Measurements from ENCODE around the gene FAM3D.
"Not testable (repeated sequence)": the region's sequence is repeated elsewhere in the genome, so short reads cannot be mapped to it uniquely, and the experiment has no call there.

Gene FAM3D

GRCh38 chr3:58683466-58683865 is 16.9 kb upstream of the FAM3D start:
- DNase-seq (ENCODE audit: low read depth in 3 of 3, low spot score in 1 of 3): no peak

- DNase-seq (ENCODE audit: low read depth in 3 of 3, low spot score in 1 of 3): no peak
Measured at GRCh38 chr3:58683001-58683458, 16.5 kb upstream of the FAM3D start.

GRCh38 chr3:58681863-58682262 is 15.3 kb upstream of the FAM3D start:
- DNase-seq (ENCODE audit: low read depth in 3 of 3, low spot score in 1 of 3): no peak

GRCh38 chr3:58680879-58681525 is 14.4 kb upstream of the FAM3D start:
- no peak for DNase-seq (ENCODE audit: low read depth in 3 of 3, low spot score in 1 of 3)

GRCh38 chr3:58679974-58680666 is 13.5 kb upstream of the FAM3D start:
- DNase-seq (ENCODE audit: low read depth in 3 of 3, low spot score in 1 of 3): no peak

- no peak for DNase-seq (ENCODE audit: low read depth in 3 of 3, low spot score in 1 of 3)
Measured at GRCh38 chr3:58679446-58679845, 12.9 kb upstream of the FAM3D start.

- not testable (repeated sequence) for DNase-seq (ENCODE audit: low read depth in 3 of 3, low spot score in 1 of 3)
Measured at GRCh38 chr3:58678177-58678970, 11.8 kb upstream of the FAM3D start.

- DNase-seq (ENCODE audit: low read depth in 3 of 3, low spot score in 1 of 3): no peak
Measured at GRCh38 chr3:58672880-58673279, 6.3 kb upstream of the FAM3D start.

- no peak for DNase-seq (ENCODE audit: low read depth in 3 of 3, low spot score in 1 of 3)
Measured at GRCh38 chr3:58672451-58672850, 5.9 kb upstream of the FAM3D start.

GRCh38 chr3:58670506-58671135 is 4.0 kb upstream of the FAM3D start:
- no peak for DNase-seq (ENCODE audit: low read depth in 3 of 3, low spot score in 1 of 3)

- DNase-seq (ENCODE audit: low read depth in 3 of 3, low spot score in 1 of 3): no peak
Measured at GRCh38 chr3:58668247-58668646, 1.7 kb upstream of the FAM3D start.

GRCh38 chr3:58667704-58668103 is 1.1 kb upstream of the FAM3D start:
- no peak for DNase-seq (ENCODE audit: low read depth in 3 of 3, low spot score in 1 of 3)

GRCh38 chr3:58667229-58667628 is 655 bp upstream of the FAM3D start:
- DNase-seq (ENCODE audit: low read depth in 3 of 3, low spot score in 1 of 3): no peak

GRCh38 chr3:58665405-58665804 is 1.2 kb downstream of the FAM3D start:
- no peak for DNase-seq (ENCODE audit: low read depth in 3 of 3, low spot score in 1 of 3)

- DNase-seq (ENCODE audit: low read depth in 3 of 3, low spot score in 1 of 3): no peak
Measured at GRCh38 chr3:58664611-58665010, 2.0 kb downstream of the FAM3D start.

- DNase-seq (ENCODE audit: low read depth in 3 of 3, low spot score in 1 of 3): no peak
Measured at GRCh38 chr3:58661836-58662420, 4.6 kb downstream of the FAM3D start.

- DNase-seq (ENCODE audit: low read depth in 3 of 3, low spot score in 1 of 3): no peak
Measured at GRCh38 chr3:58660998-58661397, 5.6 kb downstream of the FAM3D start.

- DNase-seq (ENCODE audit: low read depth in 3 of 3, low spot score in 1 of 3): no peak
Measured at GRCh38 chr3:58659051-58659675, 7.4 kb downstream of the FAM3D start.

- no peak for DNase-seq (ENCODE audit: low read depth in 3 of 3, low spot score in 1 of 3)
Measured at GRCh38 chr3:58658508-58658907, 8.1 kb downstream of the FAM3D start.

- DNase-seq (ENCODE audit: low read depth in 3 of 3, low spot score in 1 of 3): no peak
Measured at GRCh38 chr3:58657571-58658141, 8.9 kb downstream of the FAM3D start.
